GM18907 (cell line): ENCODE measurements around the gene FRYL.
"Not testable (repeated sequence)": the region's sequence is repeated elsewhere in the genome, so short reads cannot be mapped to it uniquely, and the experiment has no call there.

Experiments used
- ATAC-seq: cut with Tn5 transposase; IDR thresholded peaks from one replicate; pipeline ENCODE4 v1.9.1; 2021; ENCODE audit warnings: mild to moderate bottlenecking, moderate library complexity; ENCODE audit not compliant: unreplicated experiment

Gene FRYL

DNA sequence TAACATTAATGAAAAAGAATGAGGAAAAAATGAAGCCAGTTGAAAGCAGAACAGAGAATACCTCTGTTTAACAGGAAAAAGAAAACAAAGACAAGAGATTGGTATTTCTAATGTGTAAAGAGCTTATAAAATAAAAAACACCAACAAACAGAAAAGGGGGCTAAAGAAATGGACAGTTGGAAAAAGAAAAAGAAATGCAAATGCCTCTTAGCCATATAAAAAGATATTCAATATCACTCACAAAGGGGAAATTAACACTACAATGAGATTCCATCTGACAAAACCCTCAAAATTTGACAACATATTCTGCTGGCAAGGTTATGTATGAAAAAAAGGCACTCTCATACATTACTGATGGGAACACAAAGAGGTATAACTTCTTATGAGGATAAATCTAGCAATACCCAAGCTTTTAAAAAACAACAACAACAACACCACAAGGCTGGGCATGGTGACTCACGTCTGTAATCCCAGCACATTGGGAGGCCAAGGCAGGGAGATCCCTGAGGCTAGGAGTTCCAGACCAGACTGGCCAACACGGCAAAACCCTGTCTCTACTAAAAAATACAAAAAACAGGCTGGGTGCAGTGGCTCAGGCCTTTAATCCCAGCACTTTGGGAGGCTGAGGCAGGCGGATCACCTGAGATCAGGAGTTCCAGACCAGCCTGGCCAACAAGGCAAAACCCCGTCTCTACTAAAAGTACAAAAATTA is 75.8 kb downstream of the FRYL start:
- no peak for ATAC-seq

DNA sequence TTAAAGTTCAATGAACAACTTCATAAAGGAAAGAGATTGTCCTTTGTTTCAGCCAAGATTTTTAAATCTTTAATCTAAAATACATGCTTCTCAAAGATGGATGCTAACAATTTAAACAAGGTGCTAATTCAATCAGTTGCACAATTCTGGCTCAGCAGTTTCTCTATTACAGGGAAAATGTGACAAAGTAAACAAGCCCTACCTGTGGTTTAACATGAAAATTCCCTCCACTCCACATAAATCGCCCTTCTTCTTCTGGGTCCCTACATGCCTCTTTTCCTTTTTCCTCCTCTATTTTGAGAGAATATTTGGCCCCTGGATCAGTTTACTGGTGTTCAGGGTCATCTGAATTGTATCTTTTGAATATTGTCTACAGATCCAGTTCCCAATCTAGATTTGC is 80.6 kb downstream of the FRYL start:
- peak; percentile 34 for ATAC-seq

DNA sequence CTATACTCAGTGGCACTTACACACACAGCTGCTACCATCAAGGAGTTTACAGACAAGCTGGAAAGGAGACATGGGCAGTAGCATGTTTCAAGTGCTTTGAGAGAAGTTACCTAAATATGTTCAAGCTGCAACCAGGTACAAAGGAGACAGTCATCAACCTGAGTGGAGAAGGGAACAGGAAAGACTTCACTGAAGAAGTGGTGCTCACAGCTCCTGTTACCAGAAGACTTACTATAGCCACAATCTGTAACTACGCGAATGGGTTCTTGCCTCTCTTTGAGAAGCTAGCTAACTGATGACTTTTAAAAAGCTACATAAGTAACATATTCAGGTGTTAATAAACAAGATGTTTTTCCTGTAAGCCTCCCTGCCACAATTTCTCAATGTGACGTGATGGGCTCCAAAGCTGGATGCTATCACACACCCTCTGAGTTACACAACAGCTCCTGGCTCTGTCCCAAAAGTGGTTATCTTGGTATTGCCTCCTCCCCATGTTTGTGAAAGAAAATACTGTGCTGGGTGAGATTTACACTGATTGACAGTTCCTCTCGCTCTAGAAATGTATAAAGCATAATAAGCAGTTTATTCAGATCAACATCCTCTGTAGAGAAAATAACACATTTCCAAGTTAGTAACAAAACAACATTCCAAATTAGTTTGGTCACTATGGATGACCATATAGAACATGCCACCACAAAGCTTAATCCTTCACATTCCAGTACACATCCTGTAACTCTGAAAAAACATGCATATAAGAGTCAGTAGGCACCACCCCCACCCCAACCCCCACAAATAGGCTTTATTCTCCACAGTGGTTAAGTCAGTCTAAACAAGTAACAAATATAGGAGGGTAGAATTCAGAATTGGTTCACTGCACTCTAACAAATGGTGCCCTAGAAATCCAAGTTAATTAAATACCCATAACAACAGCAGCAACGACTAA is 81.8 kb downstream of the FRYL start:
- no peak for ATAC-seq

DNA sequence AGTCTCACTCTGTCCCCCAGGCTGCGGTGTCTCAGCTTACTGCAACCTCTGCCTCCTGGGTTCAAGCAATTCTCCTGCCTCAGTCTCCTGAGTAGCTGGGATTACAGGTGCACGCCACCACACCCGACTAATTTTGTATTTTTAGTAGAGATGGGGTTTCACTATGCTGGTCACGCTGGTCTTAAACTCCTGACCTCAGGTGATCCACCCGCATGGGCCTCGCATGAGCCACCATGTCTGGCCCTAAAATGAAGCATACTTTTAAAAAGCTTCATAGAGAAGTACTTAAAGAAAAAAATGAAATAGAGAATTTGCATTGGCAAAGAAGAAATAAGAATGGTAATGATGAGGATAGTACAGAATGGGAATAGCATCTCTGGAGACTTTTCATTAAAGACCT is 82.6 kb downstream of the FRYL start:
- ATAC-seq, result not testable (repeated sequence)

DNA sequence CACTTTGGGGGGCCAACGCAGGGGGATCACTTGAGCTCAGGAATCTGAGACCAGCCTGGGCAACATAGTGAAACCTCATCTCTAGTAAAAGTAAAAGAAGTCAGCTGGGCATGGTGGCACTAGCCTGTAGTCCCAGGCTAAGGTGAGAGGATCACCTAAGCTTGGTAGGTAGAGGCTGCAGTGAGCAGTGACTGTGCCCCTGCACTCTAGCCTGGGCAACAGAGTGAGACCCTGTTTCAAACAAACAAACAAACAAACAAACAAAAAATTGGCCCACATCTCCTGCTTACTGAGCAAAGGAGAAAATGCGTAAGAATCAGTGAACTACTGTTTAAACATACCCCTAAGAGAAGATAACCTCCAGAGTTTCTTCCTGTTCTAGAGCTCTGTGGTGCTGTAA is 85.3 kb downstream of the FRYL start:
- ATAC-seq, result no peak

DNA sequence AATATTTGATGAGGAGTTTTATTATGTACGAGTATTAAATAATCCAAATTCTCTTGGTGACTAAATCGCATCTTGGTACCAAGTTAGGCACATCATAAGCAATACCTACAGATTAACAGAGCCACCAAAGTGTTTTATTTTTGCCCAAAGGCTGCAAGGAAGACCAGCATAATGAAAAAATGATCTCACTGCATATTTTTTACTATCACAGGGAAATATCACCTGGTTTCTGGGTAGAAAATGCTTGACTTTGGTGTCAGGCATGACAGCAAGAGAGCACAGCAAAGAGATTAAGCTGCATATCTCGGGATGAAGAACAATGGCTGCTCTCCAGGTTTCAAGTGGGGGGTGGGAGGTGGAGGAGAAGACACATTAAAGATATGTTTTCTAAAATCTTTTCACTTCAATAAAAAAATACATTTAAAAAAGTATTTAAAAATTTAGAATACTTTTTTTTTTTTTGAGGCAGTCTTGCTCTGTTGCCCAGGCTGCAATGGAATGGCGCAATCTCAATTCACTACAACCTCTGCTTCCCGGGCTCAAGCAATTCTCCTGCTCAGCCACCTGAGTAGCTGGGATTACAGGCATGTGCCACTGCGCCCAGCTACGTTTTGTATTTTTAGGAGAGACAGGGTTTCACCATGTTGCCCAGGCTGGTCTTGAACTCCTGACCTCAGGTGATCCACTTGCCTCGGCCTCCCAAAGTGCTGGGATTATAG is 86.1 kb downstream of the FRYL start:
- ATAC-seq, result no peak

DNA sequence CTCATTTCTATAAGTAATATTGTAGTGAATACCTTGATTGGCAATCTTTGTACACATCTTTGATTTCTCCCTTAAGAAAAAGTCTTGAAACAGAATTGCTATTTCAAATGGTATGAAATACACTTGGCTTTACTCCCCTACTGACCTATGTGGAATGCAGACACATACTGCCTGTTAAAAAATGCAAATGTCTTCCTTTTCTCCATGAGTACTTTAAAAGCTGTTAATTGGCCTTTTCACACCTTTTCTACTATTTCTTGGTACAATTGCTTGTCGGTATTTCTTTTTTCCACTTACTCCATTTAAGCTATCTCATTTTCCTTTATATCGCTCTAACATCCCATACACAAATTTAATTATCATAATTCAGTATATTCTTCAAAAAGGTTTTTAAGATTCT is 87.2 kb downstream of the FRYL start:
- ATAC-seq, result no peak

DNA sequence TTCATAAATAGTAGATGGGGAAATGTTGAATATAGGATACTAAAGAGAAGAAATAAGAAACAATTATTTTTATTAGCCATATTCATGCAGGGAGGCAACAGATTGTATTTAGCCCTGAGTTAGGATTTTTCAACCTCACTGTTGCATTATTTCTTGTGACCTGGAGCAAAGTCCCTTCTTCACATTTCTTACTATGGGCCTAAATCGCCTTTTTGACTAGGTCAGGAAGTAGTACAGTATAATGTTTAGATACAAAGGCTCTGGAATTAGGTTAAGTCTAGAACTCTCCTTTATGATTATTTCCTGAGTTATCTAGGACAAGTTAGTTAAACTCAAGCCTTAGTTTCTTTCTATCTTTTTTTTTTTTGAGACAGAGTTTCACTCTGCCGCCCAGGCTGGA is 88.0 kb downstream of the FRYL start:
- no peak for ATAC-seq

DNA sequence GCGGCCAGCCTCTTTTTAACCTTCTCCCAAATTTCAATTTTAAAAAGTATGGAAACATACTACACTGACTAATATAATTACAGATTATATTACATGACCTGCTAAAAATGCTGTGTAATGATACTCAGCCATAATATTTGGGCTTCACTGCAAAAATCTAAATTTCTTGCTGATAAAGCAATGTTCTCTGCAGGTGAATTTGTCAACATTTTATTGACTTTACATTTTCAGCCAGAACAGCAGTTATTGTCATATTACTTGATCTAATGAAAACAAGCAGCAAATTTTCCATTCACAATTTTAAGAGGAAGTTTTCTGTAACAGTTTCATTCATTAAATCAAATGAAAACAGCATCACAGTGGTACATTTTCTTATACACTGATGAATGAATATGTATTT is 91.1 kb downstream of the FRYL start:
- no peak for ATAC-seq

DNA sequence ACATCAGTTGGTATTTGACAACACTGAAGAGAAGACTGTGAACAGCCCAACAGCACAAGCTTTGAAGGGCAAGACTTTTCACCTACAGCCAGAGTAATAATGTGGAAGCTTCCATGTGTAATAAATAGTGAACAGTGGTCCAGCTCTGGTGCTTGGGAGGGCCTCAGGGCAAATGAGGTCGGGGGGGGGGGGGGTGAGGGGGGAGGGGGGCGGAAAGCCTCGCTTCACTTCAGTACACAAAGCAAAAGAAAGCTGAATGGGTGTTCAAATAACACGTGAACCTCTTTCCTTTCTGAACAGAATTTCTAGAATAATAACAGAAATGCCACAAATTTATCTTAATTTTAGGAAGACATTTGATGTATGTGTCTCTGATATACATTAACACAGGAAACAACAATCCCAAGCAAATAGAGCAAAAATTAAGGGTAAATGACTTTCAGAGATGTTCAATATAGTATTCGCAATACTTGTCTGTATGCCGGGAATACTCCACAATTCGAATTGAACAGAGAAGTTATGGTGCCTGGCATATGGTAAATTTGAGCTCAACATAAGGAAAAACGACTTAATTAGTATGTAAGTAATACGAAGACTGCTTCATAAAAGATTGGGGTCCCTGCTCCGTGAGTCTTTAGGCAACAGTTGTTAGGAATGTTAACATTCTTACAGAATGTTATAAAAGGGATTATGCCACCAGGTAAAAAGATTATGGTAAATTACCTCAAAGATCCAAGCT is 92.6 kb downstream of the FRYL start:
- no peak for ATAC-seq

DNA sequence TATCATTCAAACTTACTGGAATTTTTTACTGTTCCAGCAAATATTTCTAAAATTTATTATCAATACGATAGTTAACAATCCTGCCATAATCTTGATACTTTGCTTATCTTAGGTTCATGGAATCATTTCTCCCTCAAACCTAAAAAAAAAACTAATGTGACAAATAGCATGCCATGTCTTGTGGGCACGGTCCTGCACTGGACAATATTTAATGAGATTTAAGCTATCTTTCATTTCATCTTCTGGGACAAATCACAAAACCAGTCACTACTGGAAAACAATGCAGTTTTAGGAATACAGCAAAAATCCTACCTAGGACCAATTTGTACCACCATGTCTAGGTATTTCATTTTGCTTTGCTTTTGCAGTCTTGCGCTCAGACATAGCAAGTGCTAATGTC is 93.7 kb downstream of the FRYL start:
- ATAC-seq, result no peak

DNA sequence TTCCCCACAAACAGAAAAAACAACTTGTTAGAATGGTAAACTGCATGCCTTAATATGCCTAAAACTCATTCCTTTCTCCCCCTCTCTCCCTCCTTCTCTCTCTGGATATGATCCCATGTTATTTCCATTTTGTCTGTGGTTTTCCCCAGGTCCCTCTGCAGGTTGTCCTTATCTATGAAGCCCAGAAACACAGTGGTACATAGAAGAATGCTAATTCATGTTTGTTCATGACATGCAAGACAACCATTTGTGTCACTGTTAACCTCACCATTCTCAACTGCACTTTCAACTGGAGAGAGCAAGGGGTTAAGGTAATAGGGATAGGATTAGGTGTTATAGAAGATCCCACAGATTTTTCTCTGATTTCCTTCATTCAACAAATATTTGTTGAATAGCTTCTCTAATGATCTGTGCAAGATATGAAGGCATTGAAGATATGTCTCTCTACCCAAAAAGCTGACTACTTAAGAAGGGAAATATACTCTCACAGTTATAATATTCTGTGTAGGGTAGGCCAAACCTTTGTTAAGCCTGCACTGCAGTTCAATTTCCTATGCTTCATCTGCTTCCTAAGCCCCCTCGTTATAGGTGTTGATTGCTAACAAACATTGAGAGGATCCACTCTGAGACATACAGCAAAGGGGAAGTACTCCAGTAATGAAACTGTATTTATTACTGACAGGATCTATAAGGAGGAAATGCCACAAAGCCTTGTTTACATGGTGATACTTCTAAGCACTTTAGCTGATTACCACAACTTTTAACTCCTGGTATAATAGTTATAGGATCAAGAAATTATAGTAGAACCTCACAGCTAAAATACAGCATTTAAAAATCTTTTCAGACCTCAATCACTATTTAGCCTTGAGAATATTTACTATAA is 96.1 kb downstream of the FRYL start:
- ATAC-seq, result peak; percentile 83

DNA sequence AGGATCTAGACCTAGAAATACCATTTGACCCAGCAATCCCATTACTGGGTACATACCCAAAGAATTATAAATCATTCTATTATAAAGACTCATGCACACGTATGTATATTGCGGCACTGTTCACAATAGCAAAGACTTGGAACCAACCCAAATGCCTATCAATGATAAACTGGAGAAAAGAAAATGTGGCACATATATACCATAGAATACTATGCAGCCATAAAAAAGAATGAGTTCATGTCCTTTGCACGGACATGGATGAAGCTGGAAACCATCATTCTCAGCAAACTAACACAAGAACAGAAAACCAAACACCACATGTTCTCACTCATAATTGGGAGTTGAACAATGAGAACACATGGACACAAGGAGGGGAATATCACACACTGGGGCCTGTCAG is 97.2 kb downstream of the FRYL start:
- not testable (repeated sequence) for ATAC-seq

DNA sequence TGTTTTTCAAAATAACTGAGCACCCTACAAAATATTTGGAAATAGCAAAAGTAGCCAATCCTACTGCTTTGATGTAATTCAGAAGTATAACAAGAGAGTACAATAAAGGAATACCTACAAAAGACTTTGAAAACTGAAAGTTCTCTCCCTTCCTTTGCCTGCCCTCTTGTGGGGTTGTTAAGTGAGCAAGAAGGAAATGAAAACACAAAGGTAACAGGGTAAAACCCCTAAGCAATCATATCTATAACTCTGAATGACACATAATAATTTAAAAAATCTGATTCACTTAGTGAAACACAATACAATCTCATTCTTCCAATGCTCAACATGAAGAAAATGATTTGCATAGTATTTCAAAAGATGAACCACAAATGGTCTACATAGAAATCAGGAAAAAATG is 98.2 kb downstream of the FRYL start:
- ATAC-seq, result peak; percentile 80

DNA sequence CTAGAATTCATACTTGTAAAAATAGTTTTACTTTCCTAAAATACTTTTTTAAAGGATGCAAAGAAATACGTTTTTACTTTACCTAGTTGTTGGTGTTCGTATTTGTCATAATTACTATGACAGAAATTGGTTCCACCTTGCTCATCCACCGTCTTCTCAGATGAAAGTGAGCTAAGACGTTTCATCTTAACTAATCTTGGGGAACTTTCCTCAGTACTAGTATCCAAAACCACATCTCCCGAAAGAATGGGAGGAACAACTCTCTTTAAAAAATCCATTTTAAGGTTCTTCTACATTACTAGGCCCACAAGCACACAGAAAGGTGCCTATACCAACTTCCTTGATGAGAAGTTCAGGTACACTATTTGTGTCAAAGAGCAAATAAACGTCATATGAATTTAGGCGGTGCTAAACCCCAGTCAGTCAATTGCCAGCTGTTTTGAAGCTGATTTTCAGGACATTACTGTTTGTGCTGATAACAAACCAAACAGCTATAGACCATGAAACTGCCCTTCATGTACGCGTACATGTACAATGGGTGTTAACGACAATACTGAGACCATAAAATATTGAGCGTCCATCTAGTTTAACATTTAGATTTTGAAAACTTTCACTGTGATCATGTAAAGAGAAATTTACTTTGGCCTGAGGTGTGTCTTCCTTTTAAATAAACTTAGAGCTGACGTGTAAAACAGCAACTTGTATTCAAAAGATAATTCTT is 99.1 kb downstream of the FRYL start:
- ATAC-seq, result no peak

DNA sequence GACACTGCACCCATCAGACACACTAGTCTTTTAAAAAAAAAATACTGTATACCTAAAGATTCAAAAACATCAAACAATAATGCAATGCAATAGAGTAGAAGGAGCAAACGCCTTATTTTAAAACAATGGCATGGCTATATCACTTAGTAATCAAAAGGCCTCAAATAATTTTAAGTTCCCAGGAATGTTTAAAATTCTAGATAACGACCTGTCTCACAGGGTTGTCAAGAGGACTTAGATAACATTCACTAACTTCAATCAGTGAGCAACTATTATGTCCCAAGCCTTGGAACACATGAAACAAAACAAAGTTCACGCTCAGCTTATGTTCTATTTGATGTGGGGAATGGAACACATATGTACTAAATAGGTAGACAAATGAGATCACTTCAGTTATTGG is 106.5 kb downstream of the FRYL start:
- no peak for ATAC-seq

DNA sequence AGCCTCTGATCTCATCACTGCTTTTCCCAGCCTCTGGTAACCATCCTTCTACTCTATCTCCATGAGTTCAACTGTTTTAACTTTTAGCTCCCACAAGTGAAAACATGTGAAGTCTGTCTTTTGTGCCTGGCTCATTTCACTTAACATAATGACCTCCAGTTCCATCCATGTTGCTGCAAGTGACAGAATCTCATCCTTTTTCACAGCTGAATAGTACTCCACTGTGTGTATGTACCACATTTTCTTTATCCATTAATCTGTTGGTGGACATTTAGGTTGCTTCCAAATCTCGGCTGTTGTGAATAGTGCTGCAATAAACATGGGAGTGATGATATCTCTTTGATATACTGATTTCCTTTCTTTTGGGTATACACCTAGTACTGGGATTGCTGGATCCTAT is 109.5 kb downstream of the FRYL start:
- no peak for ATAC-seq

DNA sequence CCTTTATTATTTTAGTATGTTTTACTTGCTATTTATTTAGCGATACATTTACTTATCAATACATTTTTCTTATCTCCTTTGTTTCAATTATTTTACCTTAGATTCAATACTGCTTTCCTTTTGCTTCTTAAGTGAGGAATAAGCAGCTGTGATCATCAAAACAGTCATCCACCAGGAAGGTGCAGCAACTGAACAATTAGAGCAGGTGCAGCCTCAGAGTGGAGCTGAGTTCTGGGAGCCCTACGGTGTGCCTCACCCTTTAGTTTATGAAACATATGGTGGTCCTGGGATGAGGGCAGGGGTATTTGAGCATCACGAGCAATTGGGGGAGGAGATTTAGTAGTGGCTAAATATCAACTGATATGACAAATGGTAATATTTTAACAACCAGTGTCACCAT is 111.0 kb downstream of the FRYL start:
- ATAC-seq, result no peak

DNA sequence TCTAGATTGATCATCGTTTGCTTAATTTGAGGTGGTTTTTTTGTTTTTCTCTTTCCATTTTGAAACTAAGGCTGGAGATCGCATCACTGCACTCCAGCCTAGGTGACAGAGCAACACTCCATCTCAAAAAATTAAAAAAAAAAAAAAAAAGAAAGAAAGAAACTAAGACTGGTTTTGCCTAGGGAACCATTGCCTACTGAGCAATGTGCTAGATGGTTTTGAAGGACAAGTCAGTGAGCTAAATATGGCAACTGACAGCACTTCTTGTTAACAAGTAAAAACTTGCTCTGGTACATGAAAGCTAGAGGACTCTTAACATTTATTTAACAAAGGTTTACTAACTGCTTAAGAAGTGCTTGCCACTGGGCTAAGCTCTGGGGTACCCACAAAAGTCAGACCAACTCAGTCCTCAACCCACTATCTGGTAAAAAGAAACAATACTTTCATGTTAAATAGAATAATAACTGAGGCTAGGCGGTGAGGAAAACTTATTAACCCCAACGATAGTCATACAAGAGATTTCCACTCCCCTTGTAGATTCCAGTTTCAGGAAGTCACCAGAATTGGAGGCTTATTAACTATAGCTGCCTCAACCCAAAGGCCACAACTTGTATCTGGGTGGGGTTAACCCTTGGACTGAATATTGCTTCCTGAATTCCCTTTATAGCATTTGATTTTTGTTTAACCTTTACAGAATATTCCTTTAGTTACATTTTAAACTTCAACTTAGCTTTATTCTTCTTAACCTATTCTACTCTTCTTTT is 111.6 kb downstream of the FRYL start:
- no peak for ATAC-seq
